ENCODE data around the gene CACNA2D2. TPM values are rescaled to one million over a fixed set of nuclear protein-coding genes. Genes with fewer than 3 reads are reported as not detected.

The CACNA2D2 gene
- total RNA-seq, 1 donor from 2014 or later = not detected

GRCh38 chr3:50473768-50474167 lies 29.7 kb downstream of the CACNA2D2 start:
- FAIRE-seq (no peak), DNase-seq (ENCODE audit: low read depth) (no peak)
- TF ChIP-seq CTCF (IDR thresholded peaks at IDR 0.05; ENCODE audit: insufficient read depth, low read length, severe bottlenecking) = no peak
- Histone ChIP-seq H3K4me3 (ENCODE audit: low read depth, low read length) (no peak overlapping the region), H3K36me3 (ENCODE audit: control insufficient read depth, insufficient read depth, low read length) (no peaks in the 10 kb centered on the region), H3K27me3 (ENCODE audit: control insufficient read depth, insufficient read depth, low read length) (peaks cover 1% of the 10 kb centered on the region)

GRCh38 chr3:50472958-50473357 lies 30.5 kb downstream of the CACNA2D2 start:
- Histone ChIP-seq H3K36me3 (ENCODE audit: control insufficient read depth, insufficient read depth, low read length) (no peaks in the 10 kb centered on the region), H3K27me3 (ENCODE audit: control insufficient read depth, insufficient read depth, low read length) (no peaks in the 10 kb centered on the region), H3K4me3 (ENCODE audit: low read depth, low read length) (no peak overlapping the region)
- TF ChIP-seq CTCF (IDR thresholded peaks at IDR 0.05; ENCODE audit: insufficient read depth, low read length, severe bottlenecking) = no peak
- DNase-seq (ENCODE audit: low read depth) (no peak), FAIRE-seq (no peak)

GRCh38 chr3:50470658-50471057 lies 32.8 kb downstream of the CACNA2D2 start:
- Histone ChIP-seq H3K27me3 (ENCODE audit: control insufficient read depth, insufficient read depth, low read length) (no peaks in the 10 kb centered on the region), H3K36me3 (ENCODE audit: control insufficient read depth, insufficient read depth, low read length) (no peaks in the 10 kb centered on the region), H3K4me3 (ENCODE audit: low read depth, low read length) (no peak overlapping the region)
- FAIRE-seq (no peak), DNase-seq (ENCODE audit: low read depth) (no peak)
- TF ChIP-seq CTCF (IDR thresholded peaks at IDR 0.05; ENCODE audit: insufficient read depth, low read length, severe bottlenecking) = no peak

DNA sequence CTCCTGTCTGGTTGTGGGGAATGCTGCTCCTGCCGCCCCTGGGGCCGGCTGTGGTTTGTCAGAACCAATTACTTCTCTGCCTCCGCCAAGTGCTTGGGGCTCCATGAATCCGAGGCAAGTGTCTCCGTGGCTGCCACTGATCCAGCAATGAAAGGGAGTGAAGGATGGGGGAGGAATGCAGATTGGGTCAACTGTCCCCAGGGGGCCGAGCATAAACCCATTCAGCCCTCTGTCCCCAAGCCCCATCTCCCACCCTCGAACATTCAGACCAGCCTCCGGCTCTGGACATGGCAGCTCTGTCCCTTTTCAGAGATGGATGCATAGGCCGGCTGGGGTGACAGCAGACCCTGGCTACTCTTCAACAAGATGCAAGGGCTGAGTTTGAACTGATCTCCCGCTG lies 35.5 kb downstream of the CACNA2D2 start:
- TF ChIP-seq CTCF (IDR thresholded peaks at IDR 0.05; ENCODE audit: insufficient read depth, low read length, severe bottlenecking) = no peak
- Histone ChIP-seq H3K27me3 (ENCODE audit: control insufficient read depth, insufficient read depth, low read length) (no peaks in the 10 kb centered on the region), H3K4me3 (ENCODE audit: low read depth, low read length) (no peak overlapping the region), H3K36me3 (ENCODE audit: control insufficient read depth, insufficient read depth, low read length) (no peaks in the 10 kb centered on the region)
- no peak for FAIRE-seq
- no peak for DNase-seq (ENCODE audit: low read depth)

DNA sequence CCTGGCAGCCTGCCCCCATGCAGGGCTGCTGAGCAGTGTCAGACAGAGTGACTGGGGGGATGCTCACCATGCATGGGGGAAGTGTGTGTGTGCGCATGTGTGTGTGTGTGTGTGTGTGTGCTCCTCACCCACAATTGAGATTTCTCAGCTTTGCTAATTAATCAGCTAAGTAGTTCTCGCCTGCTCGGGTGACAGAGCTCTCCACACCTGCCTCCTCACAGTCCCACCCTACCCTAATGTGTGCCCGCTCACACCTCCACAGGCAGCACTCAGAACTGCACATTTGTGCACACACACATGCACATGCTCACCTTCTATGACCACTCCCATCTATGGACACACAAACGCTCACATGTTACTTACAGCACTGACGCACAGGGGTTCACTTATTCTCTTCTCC lies 37.3 kb downstream of the CACNA2D2 start:
- H3K4me3 ChIP-seq (ENCODE audit: low read depth, low read length) = no peak overlapping the region
- TF ChIP-seq CTCF (IDR thresholded peaks at IDR 0.05; ENCODE audit: insufficient read depth, low read length, severe bottlenecking) = no peak
- H3K36me3 ChIP-seq (ENCODE audit: control insufficient read depth, insufficient read depth, low read length) = no peaks in the 10 kb centered on the region
- no peaks in the 10 kb centered on the region for H3K27me3 ChIP-seq (ENCODE audit: control insufficient read depth, insufficient read depth, low read length)
- no peak for DNase-seq (ENCODE audit: low read depth)
- no peak for FAIRE-seq

DNA sequence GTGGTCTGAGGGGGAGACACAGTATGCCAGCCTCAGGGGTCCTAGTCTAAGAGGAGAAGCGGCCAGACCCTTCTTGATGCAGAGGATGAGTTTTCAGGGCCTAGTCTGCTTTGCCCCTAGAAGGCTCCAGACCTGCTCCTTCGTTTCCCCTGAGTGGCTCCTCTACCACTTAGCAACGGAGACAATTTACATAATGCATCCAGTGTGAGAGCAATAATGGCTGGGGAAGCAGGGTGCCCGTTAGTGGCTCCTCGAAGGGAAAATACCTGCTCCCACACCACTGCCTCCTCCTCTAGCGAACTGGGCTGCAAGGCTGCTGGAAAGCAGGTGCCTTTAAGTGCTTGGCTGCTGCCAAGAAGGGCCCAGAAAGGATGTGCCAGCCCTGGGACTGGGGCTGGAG lies 38.9 kb downstream of the CACNA2D2 start:
- DNase-seq (ENCODE audit: low read depth) (no peak), FAIRE-seq (no peak)
- no peaks in the 10 kb centered on the region for H3K36me3 ChIP-seq (ENCODE audit: control insufficient read depth, insufficient read depth, low read length)
- no peak overlapping the region for H3K4me3 ChIP-seq (ENCODE audit: low read depth, low read length)
- H3K27me3 ChIP-seq (ENCODE audit: control insufficient read depth, insufficient read depth, low read length) = no peaks in the 10 kb centered on the region
- no peak for TF ChIP-seq CTCF (IDR thresholded peaks at IDR 0.05; ENCODE audit: insufficient read depth, low read length, severe bottlenecking)
